Measurements from ENCODE around the gene DGCR8.

DGCR8 gene

DNA sequence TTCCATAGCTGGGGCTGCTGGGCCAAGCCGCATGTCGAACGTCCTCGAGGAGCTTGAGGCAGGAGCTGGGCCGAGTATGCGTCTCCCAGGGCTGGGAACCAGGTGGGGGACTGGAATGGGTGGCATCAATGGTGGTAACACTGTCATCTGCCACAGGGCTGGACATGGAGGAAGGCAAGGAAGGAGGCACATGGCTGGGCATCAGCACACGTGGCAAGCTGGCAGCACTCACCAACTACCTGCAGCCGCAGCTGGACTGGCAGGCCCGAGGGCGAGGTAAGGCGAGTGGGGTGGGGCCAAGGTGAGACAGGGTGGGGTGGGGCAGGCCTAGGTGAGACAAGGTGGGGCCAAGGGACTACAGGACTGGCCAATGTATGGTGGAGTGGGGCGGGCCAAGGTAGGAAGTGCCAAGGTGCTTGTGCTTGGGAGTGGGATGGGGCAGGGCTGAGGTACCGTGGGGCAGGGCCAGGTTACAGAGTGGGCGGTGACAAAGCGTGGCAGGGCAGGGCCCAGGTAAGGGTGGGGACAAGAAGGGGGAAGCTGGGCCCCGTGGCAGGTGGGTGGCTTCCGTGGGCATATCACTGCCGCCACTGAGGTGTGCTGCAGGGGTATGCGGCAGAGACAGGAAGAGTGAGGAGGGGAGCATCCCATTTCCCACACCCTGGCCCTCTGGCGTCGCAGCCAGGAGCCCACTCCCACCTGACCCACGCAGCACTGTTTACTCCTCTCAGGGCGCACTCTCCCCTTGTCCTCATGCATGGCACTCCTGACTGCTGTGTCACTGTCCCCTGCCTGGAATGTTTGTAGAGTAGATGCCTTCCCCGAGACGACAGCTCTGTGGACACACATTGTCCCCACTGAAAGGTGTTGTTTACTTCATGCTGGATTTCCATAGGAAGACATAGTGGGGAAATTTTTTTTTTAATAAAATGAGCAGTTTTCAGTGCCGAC lies 27.5 kb upstream of the DGCR8 start:
- in situ Hi-C loops (cut with HindIII; ENCODE audit: low sequenced_read_pairs) = no loop called here
- no peak overlapping the region for H3K4me3 ChIP-seq (ENCODE audit: low read depth, low read length)
- TF ChIP-seq CTCF (IDR thresholded peaks at IDR 0.05; ENCODE audit: low read depth, low read length) = no peak
- no peak for DNase-seq (ENCODE audit: low read depth, low spot score)

GRCh38 chr22:20053407-20054033 lies 26.5 kb upstream of the DGCR8 start:
- DNase-seq (ENCODE audit: low read depth, low spot score) = no peak
- in situ Hi-C loops (cut with HindIII; ENCODE audit: low sequenced_read_pairs) = no loop called here
- H3K4me3 ChIP-seq (ENCODE audit: low read depth, low read length) = no peak overlapping the region
- TF ChIP-seq CTCF (IDR thresholded peaks at IDR 0.05; ENCODE audit: low read depth, low read length) = no peak

- TF ChIP-seq CTCF (IDR thresholded peaks at IDR 0.05; ENCODE audit: low read depth, low read length) = no peak
- in situ Hi-C loops (cut with HindIII; ENCODE audit: low sequenced_read_pairs) = no loop called here
- H3K4me3 ChIP-seq (ENCODE audit: low read depth, low read length) = no peak overlapping the region
- no peak for DNase-seq (ENCODE audit: low read depth, low spot score)
Observed at GRCh38 chr22:20054034-20054427, 26.0 kb upstream of the DGCR8 start.

DNA sequence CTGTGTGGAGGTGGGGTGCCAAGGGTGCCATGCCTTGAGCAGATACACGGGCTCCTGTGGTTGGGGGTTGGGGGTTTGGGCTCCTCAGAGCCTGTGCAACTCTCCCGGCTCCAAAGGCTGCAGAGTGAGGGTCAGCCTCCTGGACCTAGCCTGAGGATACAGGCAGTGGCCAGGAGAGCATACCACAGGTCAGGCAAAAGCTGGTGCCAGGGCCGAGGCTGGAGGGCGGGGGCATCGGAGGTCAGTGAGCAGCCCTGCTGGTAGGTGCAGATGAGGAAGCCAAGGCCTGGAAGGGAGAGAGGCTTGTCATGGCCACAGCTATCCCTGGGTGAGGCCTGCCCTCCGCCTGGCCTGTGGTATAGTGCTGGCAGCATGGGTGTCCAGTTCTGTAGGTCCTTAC lies 25.6 kb upstream of the DGCR8 start:
- no peak for TF ChIP-seq CTCF (IDR thresholded peaks at IDR 0.05; ENCODE audit: low read depth, low read length)
- DNase-seq (ENCODE audit: low read depth, low spot score) = no peak
- in situ Hi-C loops (cut with HindIII; ENCODE audit: low sequenced_read_pairs) = no loop called here
- no peak overlapping the region for H3K4me3 ChIP-seq (ENCODE audit: low read depth, low read length)

- no peak for TF ChIP-seq CTCF (IDR thresholded peaks at IDR 0.05; ENCODE audit: low read depth, low read length)
- no peak for DNase-seq (ENCODE audit: low read depth, low spot score)
- H3K4me3 ChIP-seq (ENCODE audit: low read depth, low read length) = no peak overlapping the region
- in situ Hi-C loops (cut with HindIII; ENCODE audit: low sequenced_read_pairs) = no loop called here
Observed at GRCh38 chr22:20055144-20055543, 24.9 kb upstream of the DGCR8 start.

DNA sequence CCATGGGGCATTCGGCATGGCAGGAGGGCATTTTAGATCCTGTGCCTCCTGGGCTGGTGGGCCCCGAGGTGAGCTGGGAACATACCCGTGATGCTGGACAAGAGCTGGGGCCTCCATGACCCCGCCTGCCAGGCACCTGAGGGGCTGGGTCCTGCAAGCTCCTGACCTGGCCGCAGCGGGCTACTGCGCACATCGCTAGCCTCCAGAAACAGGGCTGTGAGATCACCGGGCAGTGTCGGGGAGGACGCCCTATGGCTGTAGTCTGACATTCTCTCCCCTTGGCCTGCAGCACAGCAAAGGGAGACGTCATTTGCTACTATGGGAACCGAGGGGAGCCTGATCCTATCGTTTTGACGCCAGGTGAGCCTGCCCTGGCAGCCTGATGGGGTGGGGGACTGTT lies 24.4 kb upstream of the DGCR8 start:
- DNase-seq (ENCODE audit: low read depth, low spot score) = no peak
- no peak for TF ChIP-seq CTCF (IDR thresholded peaks at IDR 0.05; ENCODE audit: low read depth, low read length)
- no peak overlapping the region for H3K4me3 ChIP-seq (ENCODE audit: low read depth, low read length)
- in situ Hi-C loops (cut with HindIII; ENCODE audit: low sequenced_read_pairs) = no loop called here

Measured in astrocyte of the spinal cord (primary cell).